Esophagus squamous epithelium (tissue), 5 donors: ENCODE results near the gene VKORC1. TPM values are rescaled to one million over a fixed set of nuclear protein-coding genes. Genes with fewer than 3 reads are reported as not detected.

Source experiments
- DNase-seq: peaks from one replicate; lab custom pipeline; 2025; lab: John Stamatoyannopoulos, UW
- H3K27ac ChIP-seq, 4 donors: fragments of 200-600 bp; sonication (generic); one replicate each; pipeline ENCODE4 v1.5.1; 2016 to 2019; ENCODE audit warnings: mild to moderate bottlenecking in 1 of 4
- H3K27me3 ChIP-seq, 4 donors: fragments of 200-600 bp; sonication (generic); 1 replicate in 3 of 4; 2 replicates in 1 of 4; pipeline versions ENCODE4 v1.5.1 to v1.6.0; 2017 to 2021; ENCODE audit warnings: antibody characterized with exemption in 1 of 4
- H3K36me3 ChIP-seq, 3 donors: fragments of 200-600 bp; sonication (generic); one replicate each; pipeline ENCODE4 v1.5.1; 2016 to 2019
- H3K4me1 ChIP-seq, 3 donors: fragments of 200-600 bp; sonication (generic); one replicate each; pipeline ENCODE4 v1.5.1; 2017 to 2019
- H3K4me3 ChIP-seq, 4 donors: fragments of 200-600 bp; sonication (generic); 1 replicate in 3 of 4; 2 replicates in 1 of 4; pipeline ENCODE4 v1.5.1; 2016 to 2019; ENCODE audit warnings: mild to moderate bottlenecking in 2 of 4, moderate library complexity in 1 of 4
- H3K9me3 ChIP-seq, 3 donors: fragments of 200-600 bp; sonication (generic); one replicate each; pipeline ENCODE4 v1.5.1; 2016 to 2019
- CTCF ChIP-seq, 6 experiments: fragments of 450-650 bp in 4 of 6; fragments of 200-600 bp in 2 of 6; sonication (generic) in 2 of 6; IDR thresholded peaks; one replicate each; pipeline ENCODE4 v1.5.1; 2016 to 2019; ENCODE audit warnings: antibody characterized with exemption in 6 of 6, mild to moderate bottlenecking in 4 of 6, moderate library complexity in 4 of 6
- POLR2A ChIP-seq, 4 donors: fragments of 450-650 bp; IDR thresholded peaks; one replicate each; pipeline ENCODE4 v1.6.1; 2017; ENCODE audit warnings: antibody characterized with exemption in 4 of 4, mild to moderate bottlenecking in 4 of 4, moderate library complexity in 3 of 4
- WGBS, 2 donors: methylation state at CpG; one replicate each; pipeline ENCODE4 v1.1.5; 2018; 5-methylcytosine and 5-hydroxymethylcytosine counted together
- intact Hi-C: fragments of 100-400 bp; cut with DNase I; formaldehyde crosslinking; loops from one replicate; pipeline ENCODE4 v1.15.0; 2022
- total RNA-seq, 4 donors: library from RNA; depleted of rRNA; stranded (reverse); fragments of >200 nt; gene quantifications; one replicate each; pipeline ENCODE4 v1.1.0, GENCODE V29; 2016
- donor health status: DM: yes; HTN: yes; CAD: no.

VKORC1 gene
- total RNA-seq, 4 donors from 2014 or later, result 27.6 to 56.6 (median 44.0) TPM

- intact Hi-C loops, result no loop called here
Measured at GRCh38 chr16:31061813-31062440, 32.7 kb downstream of the VKORC1 start.

DNA sequence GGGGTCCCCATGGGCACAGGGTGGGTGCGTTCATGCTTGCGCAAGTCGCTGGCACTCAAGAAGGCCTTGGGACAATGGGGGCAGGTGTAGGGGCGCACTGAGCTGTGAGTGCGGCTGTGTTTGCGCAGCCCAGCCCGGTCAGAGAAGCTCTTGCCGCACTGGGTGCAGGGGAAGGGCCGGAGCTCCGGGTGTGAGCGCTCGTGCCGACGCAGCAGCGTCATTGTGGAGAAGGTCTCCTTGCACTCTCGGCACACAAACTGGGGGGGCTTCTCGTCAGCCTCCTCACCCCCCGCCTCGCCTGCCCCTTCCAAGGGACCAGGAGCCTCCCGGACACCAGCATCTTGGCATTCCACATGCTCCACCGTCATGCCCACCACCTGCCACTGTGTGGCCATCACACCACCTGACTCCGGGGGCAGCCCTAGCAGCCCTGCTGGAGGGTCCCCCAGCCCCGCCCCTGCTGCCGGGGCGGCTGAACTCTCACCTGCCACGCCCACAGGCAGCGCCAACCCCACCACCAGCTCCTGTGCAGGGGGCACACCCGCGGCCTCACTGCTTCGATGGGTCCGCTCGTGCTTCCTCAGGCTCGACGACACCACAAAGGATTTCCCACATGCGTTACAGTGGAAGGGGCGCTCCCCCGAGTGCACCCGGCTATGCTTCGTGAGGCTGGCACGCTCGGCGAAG, 33.3 kb downstream of the VKORC1 start:
- 70 to 93% methylated on average over 2 to 18 of the region's 42 CpGs for WGBS, 2 donors
- Histone ChIP-seq H3K9me3 (no peaks in the 10 kb centered on the region), H3K4me3 (no peak overlapping the region), H3K4me1 (peaks cover 4 to 24% (median 13%) of the 10 kb centered on the region in 3 donors), H3K36me3 (peaks cover 20 to 62% (median 24%) of the 10 kb centered on the region in 3 donors), H3K27me3 (no peaks in the 10 kb centered on the region), H3K27ac (no peak overlapping the region)
- intact Hi-C loops, result no loop called here
- DNase-seq, result no peak
- no peak for TF ChIP-seq POLR2A (IDR thresholded peaks at IDR 0.05)
- no peak for TF ChIP-seq CTCF (IDR thresholded peaks at IDR 0.05)

More at GRCh38 chr16:31061813-31062440, 32.7 kb downstream of the VKORC1 start:
- peaks cover 4 to 24% (median 13%) of the 10 kb centered on the region in 3 donors for H3K4me1 ChIP-seq
- TF ChIP-seq CTCF (IDR thresholded peaks at IDR 0.05) (no peak), POLR2A (IDR thresholded peaks at IDR 0.05) (no peak)
- no peaks in the 10 kb centered on the region for H3K27me3 ChIP-seq
- no peak overlapping the region for H3K27ac ChIP-seq
- peaks cover 20 to 62% (median 24%) of the 10 kb centered on the region in 3 donors for H3K36me3 ChIP-seq
- no peak overlapping the region for H3K4me3 ChIP-seq
- no peaks in the 10 kb centered on the region for H3K9me3 ChIP-seq
- WGBS, 2 donors, result 92 to 93% methylated on average over 3 to 41 of the region's 54 CpGs
- no peak for DNase-seq

- no peak overlapping the region for H3K4me3 ChIP-seq
- peaks cover under 1 to 29% (median 2%) of the 10 kb centered on the region in 3 donors for H3K36me3 ChIP-seq
- intact Hi-C loops, result no loop called here
- TF ChIP-seq CTCF (IDR thresholded peaks at IDR 0.05) (no peak), POLR2A (IDR thresholded peaks at IDR 0.05) (no peak)
- H3K27me3 ChIP-seq, result no peaks in the 10 kb centered on the region
- no peak for DNase-seq
- no peaks in the 10 kb centered on the region for H3K9me3 ChIP-seq
- no peak overlapping the region for H3K27ac ChIP-seq
- peaks cover 0 to 6% (median 0%) of the 10 kb centered on the region in 3 donors for H3K4me1 ChIP-seq
- 89% methylated on average over 4 of the region's 4 CpGs; no CpG with 5 or more reads in 1 of the 2 donors for WGBS, 2 donors
Measured at GRCh38 chr16:31055613-31056012, 39.0 kb downstream of the VKORC1 start.

DNA sequence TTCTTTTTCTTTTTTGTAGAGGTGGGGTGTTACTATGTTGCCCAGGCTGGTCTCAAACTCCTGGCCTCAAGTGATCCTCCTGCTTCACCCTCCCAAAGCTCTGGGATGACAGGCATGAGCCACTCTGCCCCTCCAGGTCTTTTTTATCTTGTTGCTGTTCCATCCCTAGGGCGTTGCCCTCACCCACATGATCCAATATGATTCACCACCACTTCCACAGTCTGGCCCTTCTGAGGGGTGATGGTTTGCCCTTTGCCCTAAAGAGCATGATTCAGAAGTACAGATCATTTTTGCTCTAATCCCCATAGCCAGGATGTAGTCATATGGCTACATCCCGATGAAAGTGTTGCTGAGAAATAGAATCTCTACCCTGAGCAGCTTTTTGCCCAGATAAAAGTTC, 42.5 kb downstream of the VKORC1 start:
- DNase-seq, result no peak
- TF ChIP-seq CTCF (IDR thresholded peaks at IDR 0.05) (no peak), POLR2A (IDR thresholded peaks at IDR 0.05) (no peak)
- Histone ChIP-seq H3K4me1 (peaks cover 0 to 6% (median 0%) of the 10 kb centered on the region in 3 donors), H3K36me3 (no peaks in the 10 kb centered on the region), H3K27me3 (no peaks in the 10 kb centered on the region), H3K27ac (no peak overlapping the region), H3K4me3 (no peak overlapping the region), H3K9me3 (no peaks in the 10 kb centered on the region)
- WGBS, 2 donors, result 23 to 28% methylated on average over 2 of the region's 2 CpGs
- intact Hi-C loops, result no loop called here
